Measurements from ENCODE around the gene SH3PXD2B.

Gene SH3PXD2B

DNA sequence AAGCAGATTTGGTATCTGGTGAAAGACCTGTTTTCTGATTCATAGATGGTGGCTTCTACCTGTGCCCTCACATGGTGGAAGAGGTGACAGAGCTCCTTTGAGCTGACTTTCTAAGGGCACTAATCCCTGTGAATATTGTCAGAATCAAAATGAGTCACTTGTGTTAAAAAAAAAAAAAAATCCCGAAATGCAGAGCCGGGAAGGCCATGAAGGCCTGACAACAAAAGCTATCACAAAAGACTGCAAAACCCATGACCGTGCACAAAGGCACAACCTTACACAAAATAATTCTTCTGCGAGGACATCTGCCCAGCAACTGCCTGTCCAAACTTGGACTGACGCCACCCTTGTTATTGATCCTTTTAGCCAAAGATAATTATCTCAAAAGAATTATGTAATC is 151.2 kb downstream of the SH3PXD2B start:
- no peak overlapping the region for H2BK12ac ChIP-seq (ENCODE audit: low read length in 2 of 2)
- no peak overlapping the region for H3K23ac ChIP-seq (ENCODE audit: low read length in 2 of 2)
- H2BK120ac ChIP-seq (ENCODE audit: low read depth, low read length) = no peak overlapping the region
- no peak overlapping the region for H4K91ac ChIP-seq (ENCODE audit: low read length)
- no peak overlapping the region for H3K4me3 ChIP-seq (ENCODE audit: insufficient read depth in 1 of 2, low read depth in 1 of 2, low read length in 2 of 2)
- no peaks in the 10 kb centered on the region for H3K36me3 ChIP-seq (ENCODE audit: control insufficient read depth in 1 of 2, insufficient read depth in 2 of 2, low read depth in 1 of 2, low read length in 2 of 2)
- no peaks in the 10 kb centered on the region for H3K9me3 ChIP-seq (ENCODE audit: control insufficient read depth, low read length)
- H2BK15ac ChIP-seq (ENCODE audit: low read depth, poor library complexity, severe bottlenecking) = no peak overlapping the region
- no peaks in the 10 kb centered on the region for H3K79me1 ChIP-seq (replicated peaks; ENCODE audit: low read length, poor library complexity, severe bottlenecking)
- no peak for DNase-seq
- 70% methylated on average over 5 of the region's 5 CpGs for WGBS
- H2AK5ac ChIP-seq (ENCODE audit: low read length, severe bottlenecking) = no peak overlapping the region
- no peak overlapping the region for H3K27ac ChIP-seq (ENCODE audit: low read length, poor library complexity, severe bottlenecking)
- no peak overlapping the region for H4K8ac ChIP-seq (ENCODE audit: low read length)
- H3K9ac ChIP-seq (ENCODE audit: low read length) = peak overlapping the region; percentile 32
- no peak overlapping the region for H3K14ac ChIP-seq (ENCODE audit: low read length in 2 of 2)
- H3K4me2 ChIP-seq (ENCODE audit: low read length, poor library complexity, severe bottlenecking) = no peak overlapping the region
- no peak overlapping the region for H3K4ac ChIP-seq (ENCODE audit: low read depth in 1 of 2, low read length in 2 of 2)
- H2AFZ ChIP-seq (ENCODE audit: low read depth, low read length) = no peak overlapping the region
- H3K27me3 ChIP-seq (ENCODE audit: control insufficient read depth in 1 of 2, insufficient read depth in 1 of 2, low read length in 2 of 2) = no peaks in the 10 kb centered on the region
- H2BK5ac ChIP-seq (ENCODE audit: low read depth, low read length, poor library complexity, severe bottlenecking) = no peak overlapping the region
- no peaks in the 10 kb centered on the region for H3K4me1 ChIP-seq (ENCODE audit: control insufficient read depth, insufficient read depth, low read depth, low read length)
- H3K18ac ChIP-seq (ENCODE audit: low read depth in 1 of 2, low read length in 2 of 2) = no peak overlapping the region

DNA sequence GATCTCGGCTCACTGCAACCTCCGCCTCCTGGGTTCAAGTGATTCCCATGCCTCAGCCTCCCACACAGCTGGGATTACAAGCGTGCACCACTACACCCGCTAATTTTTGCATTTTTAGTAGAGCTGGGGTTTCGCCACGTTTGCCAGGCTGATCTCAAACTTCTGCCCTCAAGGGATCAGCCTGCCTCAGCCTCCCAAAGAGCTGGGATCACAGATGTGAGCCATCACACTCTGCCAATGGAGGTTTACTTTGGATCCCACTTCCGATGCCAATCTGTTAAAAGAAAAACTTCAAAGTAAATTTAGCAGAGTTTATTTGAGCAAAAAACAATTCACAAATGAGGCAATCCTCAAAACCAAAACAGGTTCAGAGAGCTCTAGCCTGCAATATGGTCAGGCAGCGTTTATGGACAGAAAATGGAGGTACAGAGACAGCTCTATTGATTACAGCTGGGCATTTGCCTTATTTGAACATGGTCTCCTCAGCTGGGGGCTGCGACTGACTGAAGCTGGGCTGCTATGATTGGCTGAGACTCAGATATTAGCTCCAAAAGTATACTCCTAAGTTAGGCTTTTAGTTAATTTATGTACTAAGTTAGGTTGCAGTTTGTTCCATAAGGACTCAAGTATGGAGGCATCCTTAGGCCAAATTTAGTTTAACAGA is 152.1 kb downstream of the SH3PXD2B start:
- Histone ChIP-seq H4K91ac (ENCODE audit: low read length) (no peak overlapping the region), H3K79me1 (replicated peaks; ENCODE audit: low read length, poor library complexity, severe bottlenecking) (no peaks in the 10 kb centered on the region)

DNA sequence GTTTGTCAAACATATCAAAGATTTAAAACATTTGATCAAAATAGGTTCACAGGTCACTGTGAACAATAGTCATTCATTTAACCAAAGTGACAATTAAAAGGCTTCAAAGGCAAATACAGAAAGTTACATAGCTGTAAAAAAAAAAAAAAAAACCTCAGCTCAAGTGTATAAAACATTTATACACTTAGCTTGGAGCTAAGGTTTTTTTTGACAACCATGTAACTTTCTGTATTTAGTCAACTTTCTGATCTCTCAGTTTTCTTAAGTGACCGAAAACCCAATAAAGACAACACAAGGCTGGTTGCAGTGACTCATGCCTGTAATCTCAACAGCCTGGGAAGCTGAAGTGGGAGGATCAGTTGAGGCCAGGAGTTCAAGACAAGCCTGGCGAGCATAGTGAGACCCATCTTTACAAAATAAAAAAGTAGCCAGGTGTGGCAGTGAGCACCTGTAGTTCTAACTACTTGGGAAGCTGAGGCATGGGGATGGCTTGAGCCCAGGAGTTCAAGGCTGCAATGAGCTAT is 154.3 kb downstream of the SH3PXD2B start:
- Histone ChIP-seq H4K8ac (ENCODE audit: low read length) (no peak overlapping the region), H3K14ac (ENCODE audit: low read length in 2 of 2) (no peak overlapping the region), H3K18ac (ENCODE audit: low read depth in 1 of 2, low read length in 2 of 2) (no peak overlapping the region), H4K91ac (ENCODE audit: low read length) (no peak overlapping the region), H2BK12ac (ENCODE audit: low read length in 2 of 2) (no peak overlapping the region), H2BK15ac (ENCODE audit: low read depth, poor library complexity, severe bottlenecking) (no peak overlapping the region), H2BK120ac (ENCODE audit: low read depth, low read length) (no peak overlapping the region), H2AK5ac (ENCODE audit: low read length, severe bottlenecking) (no peak overlapping the region), H2AFZ (ENCODE audit: low read depth, low read length) (no peak overlapping the region), H3K27me3 (ENCODE audit: control insufficient read depth in 1 of 2, insufficient read depth in 1 of 2, low read length in 2 of 2) (peaks cover 0 to 3% of the 10 kb centered on the region in 2 experiments), H3K4ac (ENCODE audit: low read depth in 1 of 2, low read length in 2 of 2) (no peak overlapping the region), H3K4me3 (ENCODE audit: insufficient read depth in 1 of 2, low read depth in 1 of 2, low read length in 2 of 2) (no peak overlapping the region), H3K4me2 (ENCODE audit: low read length, poor library complexity, severe bottlenecking) (no peak overlapping the region), H3K27ac (ENCODE audit: low read length, poor library complexity, severe bottlenecking) (no peak overlapping the region), H3K36me3 (ENCODE audit: control insufficient read depth in 1 of 2, insufficient read depth in 2 of 2, low read depth in 1 of 2, low read length in 2 of 2) (no peaks in the 10 kb centered on the region), H3K9ac (ENCODE audit: low read length) (no peak overlapping the region), H3K23ac (ENCODE audit: low read length in 2 of 2) (no peak overlapping the region), H3K9me3 (ENCODE audit: control insufficient read depth, low read length) (no peaks in the 10 kb centered on the region), H2BK5ac (ENCODE audit: low read depth, low read length, poor library complexity, severe bottlenecking) (no peak overlapping the region), H3K79me1 (replicated peaks; ENCODE audit: low read length, poor library complexity, severe bottlenecking) (no peaks in the 10 kb centered on the region), H3K4me1 (ENCODE audit: control insufficient read depth, insufficient read depth, low read depth, low read length) (no peaks in the 10 kb centered on the region)
- peak; percentile 77 for DNase-seq
- 26% methylated on average over 2 of the region's 2 CpGs for WGBS

More for the DNA sequence above, 152.1 kb downstream of the SH3PXD2B start:
- no peak overlapping the region for H3K4ac ChIP-seq (ENCODE audit: low read depth in 1 of 2, low read length in 2 of 2)
- no peak overlapping the region for H2AK5ac ChIP-seq (ENCODE audit: low read length, severe bottlenecking)
- no peak overlapping the region for H3K14ac ChIP-seq (ENCODE audit: low read length in 2 of 2)
- no peak overlapping the region for H2BK5ac ChIP-seq (ENCODE audit: low read depth, low read length, poor library complexity, severe bottlenecking)
- no peak overlapping the region for H2BK120ac ChIP-seq (ENCODE audit: low read depth, low read length)
- H3K9ac ChIP-seq (ENCODE audit: low read length) = no peak overlapping the region
- no peak overlapping the region for H4K8ac ChIP-seq (ENCODE audit: low read length)
- no peaks in the 10 kb centered on the region for H3K36me3 ChIP-seq (ENCODE audit: control insufficient read depth in 1 of 2, insufficient read depth in 2 of 2, low read depth in 1 of 2, low read length in 2 of 2)
- H3K27ac ChIP-seq (ENCODE audit: low read length, poor library complexity, severe bottlenecking) = no peak overlapping the region
- H2AFZ ChIP-seq (ENCODE audit: low read depth, low read length) = no peak overlapping the region
- no peaks in the 10 kb centered on the region for H3K9me3 ChIP-seq (ENCODE audit: control insufficient read depth, low read length)
- no peaks in the 10 kb centered on the region for H3K4me1 ChIP-seq (ENCODE audit: control insufficient read depth, insufficient read depth, low read depth, low read length)
- no peak overlapping the region for H3K4me3 ChIP-seq (ENCODE audit: insufficient read depth in 1 of 2, low read depth in 1 of 2, low read length in 2 of 2)
- no peak for DNase-seq
- no peaks in the 10 kb centered on the region for H3K27me3 ChIP-seq (ENCODE audit: control insufficient read depth in 1 of 2, insufficient read depth in 1 of 2, low read length in 2 of 2)
- H3K18ac ChIP-seq (ENCODE audit: low read depth in 1 of 2, low read length in 2 of 2) = no peak overlapping the region
- no peak overlapping the region for H2BK12ac ChIP-seq (ENCODE audit: low read length in 2 of 2)
- H2BK15ac ChIP-seq (ENCODE audit: low read depth, poor library complexity, severe bottlenecking) = no peak overlapping the region
- H3K4me2 ChIP-seq (ENCODE audit: low read length, poor library complexity, severe bottlenecking) = no peak overlapping the region
- no peak overlapping the region for H3K23ac ChIP-seq (ENCODE audit: low read length in 2 of 2)
- WGBS = 86% methylated on average over 9 of the region's 9 CpGs

DNA sequence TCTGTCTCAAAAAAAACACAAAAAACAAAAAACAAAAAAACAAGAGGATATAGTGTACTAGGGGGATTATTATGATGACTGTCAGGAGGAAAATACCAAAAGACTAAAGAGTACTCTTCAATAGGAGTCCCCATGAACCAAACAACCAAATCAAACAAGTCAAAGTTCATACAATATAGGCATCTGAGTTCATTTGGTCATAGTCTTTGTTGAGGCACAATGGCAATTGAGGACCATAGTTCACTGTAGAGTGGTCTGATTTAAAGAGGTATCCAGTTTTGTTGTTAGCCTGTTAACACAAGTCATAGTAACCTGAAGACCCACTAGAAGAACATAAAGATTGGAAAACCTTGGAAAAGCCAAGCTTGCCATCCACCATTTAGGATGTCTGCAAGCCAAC is 159.5 kb downstream of the SH3PXD2B start:
- H3K9ac ChIP-seq (ENCODE audit: low read length) = no peak overlapping the region
- peaks cover 0 to 3% of the 10 kb centered on the region in 2 experiments for H3K27me3 ChIP-seq (ENCODE audit: control insufficient read depth in 1 of 2, insufficient read depth in 1 of 2, low read length in 2 of 2)
- no peak overlapping the region for H3K27ac ChIP-seq (ENCODE audit: low read length, poor library complexity, severe bottlenecking)
- H3K4ac ChIP-seq (ENCODE audit: low read depth in 1 of 2, low read length in 2 of 2) = no peak overlapping the region
- no peak overlapping the region for H4K8ac ChIP-seq (ENCODE audit: low read length)
- H2AFZ ChIP-seq (ENCODE audit: low read depth, low read length) = no peak overlapping the region
- H3K79me1 ChIP-seq (replicated peaks; ENCODE audit: low read length, poor library complexity, severe bottlenecking) = no peaks in the 10 kb centered on the region
- no peak overlapping the region for H3K14ac ChIP-seq (ENCODE audit: low read length in 2 of 2)
- H2BK12ac ChIP-seq (ENCODE audit: low read length in 2 of 2) = no peak overlapping the region
- H3K4me2 ChIP-seq (ENCODE audit: low read length, poor library complexity, severe bottlenecking) = no peak overlapping the region
- no peak overlapping the region for H4K91ac ChIP-seq (ENCODE audit: low read length)
- H3K9me3 ChIP-seq (ENCODE audit: control insufficient read depth, low read length) = no peaks in the 10 kb centered on the region
- H3K18ac ChIP-seq (ENCODE audit: low read depth in 1 of 2, low read length in 2 of 2) = no peak overlapping the region
- no peak overlapping the region for H3K23ac ChIP-seq (ENCODE audit: low read length in 2 of 2)
- no peaks in the 10 kb centered on the region for H3K36me3 ChIP-seq (ENCODE audit: control insufficient read depth in 1 of 2, insufficient read depth in 2 of 2, low read depth in 1 of 2, low read length in 2 of 2)
- peaks cover 6% of the 10 kb centered on the region for H3K4me1 ChIP-seq (ENCODE audit: control insufficient read depth, insufficient read depth, low read depth, low read length)
- no peak overlapping the region for H2BK5ac ChIP-seq (ENCODE audit: low read depth, low read length, poor library complexity, severe bottlenecking)
- H3K4me3 ChIP-seq (ENCODE audit: insufficient read depth in 1 of 2, low read depth in 1 of 2, low read length in 2 of 2) = no peak overlapping the region
- no peak overlapping the region for H2BK15ac ChIP-seq (ENCODE audit: low read depth, poor library complexity, severe bottlenecking)
- H2AK5ac ChIP-seq (ENCODE audit: low read length, severe bottlenecking) = no peak overlapping the region
- H2BK120ac ChIP-seq (ENCODE audit: low read depth, low read length) = no peak overlapping the region
- DNase-seq = no peak
